AG08395 (cell line): ENCODE results near the gene SPOCK1.

Experiments
- DNase-seq: peaks from one replicate; pipeline ENCODE4 v3.0.0; 2012; ENCODE audit warnings: mixed read lengths, low spot score

SPOCK1 gene

DNA sequence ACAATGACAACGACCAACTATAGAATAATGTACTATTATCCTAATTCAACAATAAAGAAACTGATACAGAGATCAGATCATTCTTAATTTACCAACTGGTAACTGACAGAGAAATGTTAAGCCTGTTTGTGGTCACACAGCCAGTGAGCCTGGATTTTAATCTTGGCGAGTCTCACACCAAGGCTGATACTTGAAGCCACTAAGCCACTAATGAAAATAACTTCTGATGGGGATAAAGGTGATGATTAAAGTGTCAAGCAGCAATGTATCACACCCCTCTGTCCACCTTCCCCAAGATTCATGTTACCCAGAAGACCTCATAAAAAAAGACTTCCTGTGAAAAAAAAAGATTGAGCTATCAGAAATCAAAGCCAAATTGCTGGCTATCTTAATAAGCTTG lies 350.5 kb downstream of the SPOCK1 start:
- no peak for DNase-seq

DNA sequence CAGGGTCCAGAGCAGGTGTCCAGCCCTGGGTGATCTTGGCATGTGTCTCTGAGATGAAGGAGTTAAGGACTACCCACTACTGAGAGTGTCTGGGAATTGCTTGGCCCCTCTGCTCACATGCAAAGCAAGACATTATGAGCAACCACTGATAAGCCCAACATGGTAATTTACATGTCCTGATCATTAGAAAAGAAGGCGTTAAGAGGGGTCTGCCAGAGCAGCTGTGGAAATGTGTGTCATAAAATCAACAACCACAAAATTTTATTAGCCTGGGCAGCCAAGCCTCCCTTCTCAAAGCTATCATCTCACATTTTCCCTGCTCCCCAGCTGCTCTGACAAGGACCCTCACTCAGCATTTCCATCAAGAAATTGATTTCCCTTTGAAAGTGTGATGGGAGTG lies 351.0 kb downstream of the SPOCK1 start:
- no peak for DNase-seq

DNA sequence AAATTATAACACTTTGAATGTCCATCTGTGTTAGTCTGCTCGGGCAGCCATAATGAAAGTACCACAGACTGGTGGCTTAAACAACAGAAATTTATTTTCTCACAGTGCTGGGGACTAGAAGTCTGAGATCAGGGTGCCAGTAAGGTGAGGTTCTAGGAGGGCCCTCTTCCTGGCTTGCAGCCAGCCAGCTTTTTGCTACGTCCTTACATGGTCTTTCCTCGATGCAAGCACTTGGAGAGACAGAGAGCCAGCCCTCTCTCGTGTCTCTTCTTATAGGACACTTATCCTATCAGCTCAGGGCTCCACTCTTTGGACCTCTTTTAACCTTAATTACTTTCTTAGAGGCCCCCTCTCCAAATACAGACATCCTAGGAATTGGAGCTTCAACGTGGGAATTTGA lies 351.8 kb downstream of the SPOCK1 start:
- no peak for DNase-seq

DNA sequence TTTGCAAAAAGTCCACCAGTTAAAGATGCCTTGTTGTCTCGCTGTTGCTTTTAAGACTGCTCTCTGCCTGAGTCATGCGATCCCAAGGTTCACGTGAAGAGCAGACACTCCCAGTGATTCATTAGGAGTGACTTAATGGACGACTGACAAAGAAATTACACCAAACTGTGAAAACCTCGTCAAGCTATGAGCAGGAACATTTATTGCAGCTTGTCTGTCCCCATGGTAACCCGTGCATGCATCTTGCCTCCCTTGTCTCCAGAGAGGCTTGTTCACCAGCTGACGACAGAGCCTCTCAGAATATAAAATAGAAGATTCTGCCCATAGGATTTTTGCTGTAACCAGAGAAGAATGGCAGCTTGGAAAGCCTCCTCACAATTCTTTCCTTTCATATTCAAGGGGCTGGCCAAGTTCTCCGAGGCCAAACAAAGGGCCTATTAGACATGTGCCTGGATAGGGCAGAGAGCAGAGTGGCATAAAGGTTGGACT lies 352.7 kb downstream of the SPOCK1 start:
- DNase-seq, result peak; percentile 94

DNA sequence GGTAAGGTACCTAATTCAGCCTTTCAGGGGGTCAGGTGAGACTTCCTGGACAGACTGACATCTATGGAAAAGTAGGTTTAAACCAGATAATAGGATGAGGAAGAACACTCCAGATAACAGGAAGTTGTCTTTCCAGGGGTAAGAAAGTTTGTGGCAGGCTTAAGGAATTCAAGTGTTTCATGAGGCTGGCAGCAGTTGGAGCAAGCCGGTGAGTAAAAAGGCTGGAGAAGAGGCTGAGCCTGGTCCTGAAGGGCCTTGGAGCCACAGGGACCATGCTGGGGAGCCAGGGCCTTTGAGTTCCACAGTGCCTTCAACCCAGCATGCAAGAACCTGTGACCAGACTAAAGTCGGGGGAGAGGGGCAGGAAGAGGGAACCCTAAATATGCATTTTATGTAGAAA lies 353.4 kb downstream of the SPOCK1 start:
- DNase-seq, result peak; percentile 16

DNA sequence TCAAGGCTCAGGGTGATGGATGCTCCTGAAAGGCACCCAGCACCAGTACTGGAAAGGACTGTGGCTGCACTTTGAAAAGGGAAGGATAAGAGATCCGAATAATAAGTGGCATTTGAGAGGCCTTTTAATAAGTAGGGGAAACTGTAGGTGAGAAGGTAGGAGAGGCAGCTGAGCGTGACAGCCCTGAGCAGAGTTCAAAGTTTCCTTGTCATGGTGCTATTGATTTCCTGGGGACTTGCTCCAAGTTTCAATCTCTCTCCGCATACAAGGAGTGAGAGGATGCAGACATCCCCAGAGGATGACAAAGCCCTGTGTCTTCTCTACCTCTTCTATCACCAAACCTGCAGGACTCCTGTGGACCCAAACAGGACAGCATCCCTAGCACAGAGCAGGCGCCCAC lies 354.5 kb downstream of the SPOCK1 start:
- no peak for DNase-seq

DNA sequence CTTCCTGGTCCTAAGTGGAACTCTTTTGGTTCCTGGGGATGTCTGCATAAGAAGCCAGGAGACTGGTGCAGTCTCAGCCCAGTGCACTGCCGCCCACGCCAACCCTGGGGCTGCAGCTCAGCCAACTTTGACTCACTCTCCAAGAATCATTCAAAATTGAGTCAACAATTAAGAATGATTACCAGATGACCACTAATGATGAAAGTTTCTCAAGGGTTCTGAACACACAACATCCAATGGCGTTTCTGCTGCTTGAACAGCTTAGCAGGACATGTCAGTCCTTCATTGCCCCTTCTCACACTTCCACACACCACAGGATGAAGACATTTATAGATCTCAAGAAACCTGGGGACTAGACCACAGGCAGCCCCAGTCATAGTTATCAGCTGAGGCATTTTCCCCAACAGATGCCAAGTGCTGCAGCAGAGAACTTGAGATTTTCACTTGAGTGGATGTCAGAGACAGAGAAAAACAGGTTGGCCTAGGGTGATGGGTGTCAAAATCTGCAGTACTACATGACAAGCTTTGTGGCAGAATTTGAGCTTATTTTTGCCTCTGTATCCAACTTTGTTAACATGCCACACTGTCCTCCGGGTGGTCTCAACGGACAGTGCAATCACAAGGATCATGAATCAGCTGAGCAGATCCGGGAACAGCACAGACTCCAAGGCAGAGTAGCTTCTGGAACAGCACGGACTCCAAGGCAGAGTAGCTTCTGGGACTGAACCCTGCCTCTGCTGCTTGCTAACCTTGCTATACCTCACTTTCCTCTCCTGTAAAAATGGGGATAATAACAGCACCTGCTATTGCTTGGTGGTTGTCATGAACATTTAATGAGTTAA lies 356.1 kb downstream of the SPOCK1 start:
- peak; percentile 92 for DNase-seq

DNA sequence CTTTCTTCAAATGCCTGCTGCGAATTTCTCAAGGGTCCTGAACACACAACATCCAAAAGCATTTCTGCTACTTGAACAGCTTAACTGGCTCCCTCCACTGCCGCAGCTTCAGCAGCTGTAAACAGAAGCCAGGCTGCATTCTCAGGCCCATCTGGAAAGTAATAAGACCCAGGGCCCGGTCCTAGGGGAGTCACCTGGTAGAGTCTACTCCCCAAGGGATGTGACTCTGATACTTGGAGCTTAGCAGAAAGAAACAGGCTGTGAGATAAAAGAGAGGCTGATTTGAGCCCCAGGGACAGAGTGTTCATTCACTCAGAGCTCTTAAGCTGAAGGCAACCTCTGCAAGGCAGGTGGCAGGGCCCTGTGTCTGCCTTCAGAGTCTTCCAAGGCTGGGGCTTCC lies 356.8 kb downstream of the SPOCK1 start:
- DNase-seq, result no peak

DNA sequence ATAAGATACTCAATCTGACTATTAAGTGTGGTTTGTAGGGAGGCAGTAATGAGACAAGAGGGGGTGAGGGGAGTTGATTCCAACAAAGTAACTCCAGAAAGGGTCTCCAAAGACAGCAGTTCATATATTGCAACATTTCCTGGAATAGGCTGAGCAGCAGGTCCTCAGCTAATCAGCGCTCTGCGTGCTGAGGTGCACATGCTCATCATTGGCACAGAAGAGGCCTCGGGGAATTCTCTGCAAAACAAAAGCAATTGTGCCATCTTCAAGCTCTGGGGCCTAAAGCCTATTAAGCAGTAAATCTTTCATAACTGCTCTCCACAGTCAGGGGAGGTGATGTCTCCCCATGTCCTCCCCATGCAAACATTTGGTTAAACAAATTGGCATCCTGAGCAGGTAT lies 357.3 kb downstream of the SPOCK1 start:
- peak; percentile 14 for DNase-seq

DNA sequence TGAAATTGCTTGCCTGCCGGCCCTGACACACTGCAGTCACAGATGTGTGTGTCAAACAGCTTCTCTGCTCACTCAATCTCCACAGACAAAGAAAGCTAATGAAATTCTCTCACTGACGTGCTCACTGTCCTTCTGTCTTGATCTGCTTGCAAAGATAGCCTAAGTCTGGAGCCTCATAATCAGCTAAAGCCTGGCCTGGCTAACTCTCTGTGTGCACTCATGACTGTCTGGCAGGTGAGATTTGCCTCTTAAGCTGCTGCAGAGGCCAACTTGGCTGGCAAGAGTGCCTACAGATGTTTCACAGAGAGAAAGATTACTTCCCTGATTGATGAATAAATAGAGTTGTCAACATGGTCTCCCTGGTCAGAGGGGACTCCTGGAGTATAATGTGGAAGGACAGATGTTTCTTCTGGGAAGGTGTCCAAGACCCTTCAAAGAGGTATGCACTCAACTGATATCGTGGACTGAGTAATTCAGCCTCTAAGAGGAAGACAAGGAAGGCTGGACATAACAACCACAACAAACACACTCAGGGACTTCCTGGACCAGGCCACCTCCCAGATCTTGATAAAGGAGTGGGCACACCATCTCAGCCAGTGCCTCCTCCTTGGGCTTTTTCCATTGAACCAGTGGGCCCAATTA lies 362.0 kb downstream of the SPOCK1 start:
- no peak for DNase-seq

DNA sequence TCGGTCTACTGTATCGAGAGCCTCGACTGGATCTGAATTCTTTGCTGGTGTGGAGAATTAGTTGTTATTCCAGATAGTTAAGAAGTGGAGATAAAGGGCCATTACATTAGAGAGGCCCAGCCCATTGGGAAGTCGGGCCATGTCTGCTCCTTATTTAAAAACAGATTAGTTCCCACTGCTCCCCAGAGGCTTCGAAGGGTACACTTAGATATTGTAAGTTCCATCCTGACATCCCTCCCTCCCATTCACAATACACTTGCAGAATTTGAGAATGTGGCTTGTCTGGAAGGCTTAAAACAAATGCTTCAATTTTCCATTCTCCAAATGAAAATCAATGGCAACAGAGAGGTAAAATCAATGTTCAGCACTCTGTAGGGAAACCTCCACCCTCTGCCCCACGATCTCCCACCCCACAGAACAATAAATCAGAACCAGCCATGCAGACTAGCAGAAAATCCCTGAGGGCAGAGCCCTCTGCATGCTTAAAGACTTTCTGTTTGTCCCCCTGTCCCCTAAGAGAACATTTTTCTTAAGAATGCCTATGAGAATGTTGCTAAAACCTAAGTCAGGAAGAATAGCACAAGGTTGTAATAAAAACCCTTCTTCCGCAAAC lies 364.1 kb downstream of the SPOCK1 start:
- DNase-seq, result no peak

DNA sequence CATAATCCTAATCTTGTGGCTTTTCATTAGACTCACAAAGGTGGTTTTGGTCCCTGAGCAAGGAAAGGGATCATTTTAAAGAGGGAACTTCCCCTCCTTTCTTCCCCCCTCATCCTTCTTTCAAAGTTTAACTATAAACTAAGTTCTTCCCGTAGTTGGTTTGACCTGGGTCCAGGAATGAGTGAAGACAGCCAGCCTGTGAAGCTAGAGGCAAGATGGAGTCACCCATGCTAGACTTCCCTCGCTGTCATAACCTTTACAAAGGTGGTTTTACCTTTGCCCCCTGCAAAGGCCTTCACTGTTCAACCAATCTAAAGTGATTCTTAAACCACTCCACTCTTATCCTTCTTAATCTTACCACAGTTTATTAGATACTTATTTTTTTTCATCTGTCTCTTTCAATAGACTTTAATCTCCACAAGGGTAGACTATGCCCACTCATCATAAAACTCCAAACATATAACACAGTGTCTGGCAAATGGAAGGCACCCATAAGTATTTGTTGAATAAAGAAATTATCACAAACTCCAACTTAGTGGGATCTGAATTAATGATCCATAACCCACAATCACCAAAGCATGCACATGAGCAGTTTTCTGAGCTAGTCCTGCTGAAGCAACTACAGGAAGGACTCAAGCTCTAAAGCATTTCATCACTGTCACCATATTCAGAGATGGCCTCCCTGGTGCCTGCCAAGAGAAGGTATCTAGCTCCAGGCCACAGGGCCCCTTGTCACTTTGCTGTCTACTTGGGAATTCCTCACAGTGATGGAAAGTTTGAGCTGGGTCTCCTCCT lies 369.0 kb downstream of the SPOCK1 start:
- no peak for DNase-seq

DNA sequence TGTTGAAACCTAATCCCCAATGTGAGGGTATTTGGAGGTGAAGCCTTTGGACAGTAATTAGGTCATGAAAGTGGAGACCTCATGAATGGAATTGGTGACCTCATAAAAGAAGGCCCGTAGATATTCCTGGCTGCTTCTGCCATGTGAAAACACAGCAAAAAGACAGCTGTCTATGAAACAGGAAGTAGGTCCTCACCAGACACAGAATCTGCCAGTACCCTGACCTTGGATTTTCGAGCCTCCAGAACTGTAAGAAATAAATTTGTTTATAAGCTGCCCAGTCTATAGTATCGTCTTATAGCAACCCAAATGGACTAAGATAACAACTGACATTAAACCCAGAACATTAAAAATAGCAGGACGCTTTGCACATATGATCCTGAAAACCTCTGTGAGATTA lies 371.1 kb downstream of the SPOCK1 start:
- DNase-seq, result no peak

DNA sequence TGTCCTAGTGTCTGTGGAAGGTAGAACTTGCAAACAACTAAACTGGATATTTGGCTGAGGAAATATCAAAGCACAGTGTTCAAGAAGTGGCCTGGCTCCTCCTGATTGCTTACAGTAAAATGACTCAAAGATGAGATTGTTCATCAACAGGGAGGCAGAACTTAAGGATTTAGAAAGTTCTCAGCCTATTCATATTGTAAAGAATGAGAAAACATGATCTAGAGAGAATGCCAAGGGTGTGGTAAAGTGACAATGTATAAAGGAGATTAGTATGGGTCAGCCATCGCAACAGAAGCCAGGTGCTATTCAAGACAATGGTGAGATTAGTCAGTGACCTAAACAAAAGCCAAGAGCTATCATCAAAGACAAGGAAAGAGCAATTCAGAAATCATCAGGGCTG lies 372.3 kb downstream of the SPOCK1 start:
- DNase-seq, result no peak

DNA sequence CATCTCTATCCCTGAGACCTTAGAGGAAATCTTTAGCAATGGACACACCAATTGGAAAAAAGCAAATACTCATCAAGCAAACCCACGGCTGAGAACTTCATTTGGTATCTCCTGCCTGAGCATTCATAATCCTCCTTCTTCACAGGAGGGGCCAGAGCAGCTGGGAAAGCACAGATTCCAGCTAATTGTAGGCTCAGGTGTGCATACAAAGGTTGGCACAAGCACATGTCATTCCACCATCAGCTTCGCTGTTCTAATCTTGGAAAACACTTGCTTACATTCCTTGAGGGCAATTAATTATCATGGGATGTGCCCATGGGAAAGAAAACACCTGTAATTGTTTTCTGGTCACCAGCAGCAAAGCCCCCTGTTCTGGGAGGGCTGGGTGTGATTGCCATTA lies 376.6 kb downstream of the SPOCK1 start:
- no peak for DNase-seq

DNA sequence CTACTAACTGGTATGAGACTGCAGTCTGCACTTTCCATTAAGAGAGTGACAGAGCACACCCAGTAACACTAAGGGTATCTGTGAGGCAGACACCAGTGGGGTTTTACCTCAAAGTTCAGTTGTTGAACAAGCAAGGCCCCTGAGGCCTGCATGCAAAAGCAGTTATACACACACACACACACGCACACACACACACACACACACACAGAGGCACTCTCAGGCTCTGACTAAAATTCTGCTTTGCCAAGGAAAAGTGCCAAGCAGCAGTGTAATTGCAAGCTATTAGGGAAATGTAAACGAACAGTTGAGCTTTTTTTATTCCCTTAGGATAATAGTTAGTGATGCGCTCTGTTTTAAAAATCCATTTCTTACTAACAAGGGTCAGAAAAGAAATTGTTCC lies 377.1 kb downstream of the SPOCK1 start:
- no peak for DNase-seq

DNA sequence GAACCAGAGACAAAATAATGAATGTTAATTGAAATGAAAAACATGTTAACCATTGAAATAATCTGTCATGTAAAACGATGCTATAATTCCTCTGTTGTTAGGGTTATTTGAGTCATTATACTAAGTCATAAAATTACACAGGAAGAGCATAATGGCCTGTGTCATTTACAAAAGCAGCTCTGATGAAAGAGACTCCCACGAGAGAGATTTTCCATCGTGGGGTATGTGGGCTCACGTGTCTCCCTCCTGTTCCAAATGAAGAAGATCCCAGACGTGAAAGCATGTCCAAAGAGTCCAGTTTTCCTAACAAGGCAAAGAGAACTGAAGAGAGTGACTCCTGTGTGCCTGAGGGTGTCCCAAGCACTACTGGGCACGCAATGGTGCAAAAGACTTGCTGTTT lies 379.8 kb downstream of the SPOCK1 start:
- DNase-seq, result peak; percentile 29

DNA sequence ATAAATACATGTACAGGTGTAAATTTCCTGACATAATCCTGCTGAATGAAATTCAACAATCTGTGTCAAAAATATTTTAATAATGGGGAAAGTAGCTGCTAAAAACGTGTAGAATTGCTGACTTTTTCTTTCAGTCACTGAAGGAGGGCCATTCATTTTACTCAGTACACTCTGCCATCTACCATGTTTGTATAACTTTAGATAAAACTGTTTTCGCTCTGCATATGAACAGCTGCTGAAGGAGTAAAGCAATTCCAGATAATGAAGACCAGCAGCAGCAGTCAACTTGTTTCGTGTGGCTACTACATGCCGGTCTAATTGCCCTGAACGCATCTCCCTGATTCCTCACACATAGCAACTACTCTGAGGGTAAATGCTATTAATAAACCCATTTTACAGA lies 380.5 kb downstream of the SPOCK1 start:
- no peak for DNase-seq

DNA sequence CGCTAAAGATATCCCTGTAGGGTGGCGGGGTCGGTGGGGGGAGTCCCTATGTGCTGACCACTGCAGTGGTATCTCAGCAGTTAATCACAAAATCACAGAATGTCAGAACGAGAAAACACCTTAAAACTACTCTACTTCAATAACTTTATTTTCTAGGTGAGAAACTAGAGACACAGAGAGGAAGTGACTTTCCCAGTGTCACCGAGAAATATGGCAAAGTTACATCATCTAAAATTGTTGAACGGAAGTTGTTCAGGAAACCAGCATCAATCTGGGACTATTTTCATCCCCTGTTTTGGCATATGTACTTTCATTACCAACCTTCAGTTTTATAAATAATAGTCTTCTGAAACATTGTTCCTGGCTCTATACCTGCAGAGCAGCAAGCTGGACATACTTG lies 384.0 kb downstream of the SPOCK1 start:
- DNase-seq, result no peak

DNA sequence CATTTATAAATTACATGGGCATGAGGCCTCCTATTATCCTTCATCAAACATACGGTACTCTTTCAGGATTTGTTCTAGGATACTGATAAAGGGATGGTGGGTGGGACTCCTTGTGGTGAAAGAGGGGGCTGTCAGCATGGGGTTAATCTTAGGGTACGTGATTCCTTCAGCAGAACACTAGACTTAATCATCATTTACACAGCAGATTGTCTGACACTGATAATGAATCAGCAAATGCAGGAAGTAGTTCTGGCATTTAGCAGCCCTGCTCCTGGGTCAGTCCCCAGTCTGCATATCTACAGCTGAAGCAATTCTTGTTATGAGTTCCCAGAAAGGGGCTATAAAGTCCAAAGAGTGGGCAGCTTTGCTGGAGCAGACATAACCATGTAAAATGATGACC lies 384.6 kb downstream of the SPOCK1 start:
- peak; percentile 26 for DNase-seq

DNA sequence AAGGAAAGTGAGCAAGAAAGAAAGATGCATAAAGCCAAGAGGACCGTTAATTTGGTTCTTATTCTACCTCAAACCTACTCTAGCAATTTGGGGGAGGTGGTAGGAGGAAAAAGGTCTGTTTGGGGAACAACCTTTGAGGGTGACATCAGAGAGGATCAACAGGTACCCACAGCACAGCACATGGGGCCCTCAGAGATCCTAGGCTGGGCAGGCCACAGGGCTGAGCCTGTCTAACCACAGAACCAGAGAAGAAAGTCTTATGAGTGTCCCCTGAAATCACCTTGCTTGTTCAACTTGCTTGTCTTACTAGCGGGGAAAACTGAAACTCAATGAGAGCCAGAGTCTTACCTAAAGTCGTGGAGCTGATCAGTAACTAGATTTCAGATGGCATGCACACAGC lies 385.2 kb downstream of the SPOCK1 start:
- no peak for DNase-seq

DNA sequence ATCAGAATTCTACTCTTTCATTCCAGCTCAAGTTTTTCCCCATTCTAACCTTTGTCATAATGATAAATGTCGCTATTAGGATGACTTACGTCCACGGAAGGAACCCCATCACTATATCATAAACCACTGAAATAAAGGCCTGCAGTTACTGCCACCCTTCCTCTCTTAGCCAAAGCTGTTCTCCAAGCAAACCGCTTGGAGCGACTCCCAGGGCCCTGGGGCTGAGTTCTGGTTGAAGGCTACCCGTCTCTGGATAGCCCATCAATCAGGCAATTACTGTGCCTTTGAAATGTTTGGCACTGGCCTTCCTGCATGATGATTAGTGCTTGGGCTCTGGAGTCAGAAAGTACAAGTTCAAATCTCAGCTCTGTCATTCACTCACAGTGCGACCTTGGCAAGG lies 386.0 kb downstream of the SPOCK1 start:
- DNase-seq, result no peak
